Measurements from ENCODE around the gene CRYL1.

GRCh38 chr13:20553311-20553710 is 27.7 kb upstream of the CRYL1 start:
- TF ChIP-seq CTCF (conservative IDR thresholded peaks at IDR 0.05), result no peak
- TF ChIP-seq ZFX (IDR thresholded peaks at IDR 0.05), result no peak

Measured in C4-2B (cell line).